Esophagus squamous epithelium (tissue), 5 donors: ENCODE measurements around the gene MCM3AP. TPM values are rescaled to one million over a fixed set of nuclear protein-coding genes. Genes with fewer than 3 reads are reported as not detected.

Experiments used
- DNase-seq: peaks from one replicate; lab custom pipeline; 2025; lab: John Stamatoyannopoulos, UW
- H3K27ac ChIP-seq, 4 donors: fragments of 200-600 bp; sonication (generic); one replicate each; pipeline ENCODE4 v1.5.1; 2016 to 2019; ENCODE audit warnings: mild to moderate bottlenecking in 1 of 4
- H3K27me3 ChIP-seq, 4 donors: fragments of 200-600 bp; sonication (generic); 1 replicate in 3 of 4; 2 replicates in 1 of 4; pipeline versions ENCODE4 v1.5.1 to v1.6.0; 2017 to 2021; ENCODE audit warnings: antibody characterized with exemption in 1 of 4
- H3K36me3 ChIP-seq, 3 donors: fragments of 200-600 bp; sonication (generic); one replicate each; pipeline ENCODE4 v1.5.1; 2016 to 2019
- H3K4me1 ChIP-seq, 3 donors: fragments of 200-600 bp; sonication (generic); one replicate each; pipeline ENCODE4 v1.5.1; 2017 to 2019
- H3K4me3 ChIP-seq, 4 donors: fragments of 200-600 bp; sonication (generic); 1 replicate in 3 of 4; 2 replicates in 1 of 4; pipeline ENCODE4 v1.5.1; 2016 to 2019; ENCODE audit warnings: mild to moderate bottlenecking in 2 of 4, moderate library complexity in 1 of 4
- H3K9me3 ChIP-seq, 3 donors: fragments of 200-600 bp; sonication (generic); one replicate each; pipeline ENCODE4 v1.5.1; 2016 to 2019
- POLR2A ChIP-seq, 4 donors: fragments of 450-650 bp; IDR thresholded peaks; one replicate each; pipeline ENCODE4 v1.6.1; 2017; ENCODE audit warnings: antibody characterized with exemption in 4 of 4, mild to moderate bottlenecking in 4 of 4, moderate library complexity in 3 of 4
- WGBS, 2 donors: methylation state at CpG; one replicate each; pipeline ENCODE4 v1.1.5; 2018; 5-methylcytosine and 5-hydroxymethylcytosine counted together
- intact Hi-C: fragments of 100-400 bp; cut with DNase I; formaldehyde crosslinking; loops from one replicate; pipeline ENCODE4 v1.15.0; 2022
- total RNA-seq, 4 donors: library from RNA; depleted of rRNA; stranded (reverse); fragments of >200 nt; gene quantifications; one replicate each; pipeline ENCODE4 v1.1.0, GENCODE V29; 2016
- TF ChIP-seq, protein P1 (sequence below), 6 experiments: fragments of 450-650 bp in 4 of 6; fragments of 200-600 bp in 2 of 6; sonication (generic) in 2 of 6; IDR thresholded peaks; one replicate each; pipeline ENCODE4 v1.5.1; 2016 to 2019; ENCODE audit warnings: antibody characterized with exemption in 6 of 6, mild to moderate bottlenecking in 4 of 6, moderate library complexity in 4 of 6
- donor health status: DM: yes; HTN: yes; CAD: no.

MCM3AP gene
- total RNA-seq, 4 donors from 2014 or later, result 31.3 to 72.7 (median 63.2) TPM

DNA sequence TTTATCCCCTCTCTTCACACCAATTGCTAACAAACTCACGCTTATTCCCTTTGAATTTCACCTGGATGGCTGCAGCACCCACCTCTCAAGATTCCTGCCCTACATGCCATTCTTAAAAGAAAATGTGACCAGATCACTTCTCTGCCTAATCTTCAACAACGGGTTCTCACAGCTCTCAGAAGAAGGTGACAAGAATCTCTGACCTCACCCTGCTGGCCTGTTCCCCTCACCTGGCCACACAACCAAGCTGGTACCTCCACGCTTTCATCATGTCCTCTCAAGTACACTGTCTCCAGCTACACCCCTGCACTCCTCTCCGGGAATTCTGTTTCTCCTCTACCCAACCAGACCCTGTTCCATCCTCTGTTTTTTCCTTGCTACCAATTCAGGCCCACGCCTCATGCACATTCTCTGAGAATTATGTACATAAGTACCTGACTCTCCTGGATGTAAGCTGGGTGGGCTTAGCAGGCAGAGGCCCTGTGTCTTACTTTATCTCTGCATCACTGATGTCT lies 50.9 kb downstream of the MCM3AP start:
- 32 to 70% methylated on average over 4 to 5 of the region's 5 CpGs for WGBS, 2 donors
- intact Hi-C loops, result loop anchor here (5.0 kb wide), 1 partner anchor 48 kb away; no protein-coding TSS in a partner anchor
- TF ChIP-seq, protein P1, sequence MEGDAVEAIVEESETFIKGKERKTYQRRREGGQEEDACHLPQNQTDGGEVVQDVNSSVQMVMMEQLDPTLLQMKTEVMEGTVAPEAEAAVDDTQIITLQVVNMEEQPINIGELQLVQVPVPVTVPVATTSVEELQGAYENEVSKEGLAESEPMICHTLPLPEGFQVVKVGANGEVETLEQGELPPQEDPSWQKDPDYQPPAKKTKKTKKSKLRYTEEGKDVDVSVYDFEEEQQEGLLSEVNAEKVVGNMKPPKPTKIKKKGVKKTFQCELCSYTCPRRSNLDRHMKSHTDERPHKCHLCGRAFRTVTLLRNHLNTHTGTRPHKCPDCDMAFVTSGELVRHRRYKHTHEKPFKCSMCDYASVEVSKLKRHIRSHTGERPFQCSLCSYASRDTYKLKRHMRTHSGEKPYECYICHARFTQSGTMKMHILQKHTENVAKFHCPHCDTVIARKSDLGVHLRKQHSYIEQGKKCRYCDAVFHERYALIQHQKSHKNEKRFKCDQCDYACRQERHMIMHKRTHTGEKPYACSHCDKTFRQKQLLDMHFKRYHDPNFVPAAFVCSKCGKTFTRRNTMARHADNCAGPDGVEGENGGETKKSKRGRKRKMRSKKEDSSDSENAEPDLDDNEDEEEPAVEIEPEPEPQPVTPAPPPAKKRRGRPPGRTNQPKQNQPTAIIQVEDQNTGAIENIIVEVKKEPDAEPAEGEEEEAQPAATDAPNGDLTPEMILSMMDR (IDR thresholded peaks at IDR 0.05), result no peak
- TF ChIP-seq POLR2A (IDR thresholded peaks at IDR 0.05), result no peak
- no peak overlapping the region for H3K4me3 ChIP-seq
- peaks cover 3 to 10% (median 4%) of the 10 kb centered on the region in 3 donors for H3K4me1 ChIP-seq
- peaks cover 0 to 67% (median 3%) of the 10 kb centered on the region in 3 donors for H3K36me3 ChIP-seq
- no peak for DNase-seq
- H3K27ac ChIP-seq, result no peak overlapping the region
- H3K9me3 ChIP-seq, result no peaks in the 10 kb centered on the region
- H3K27me3 ChIP-seq, result no peaks in the 10 kb centered on the region

DNA sequence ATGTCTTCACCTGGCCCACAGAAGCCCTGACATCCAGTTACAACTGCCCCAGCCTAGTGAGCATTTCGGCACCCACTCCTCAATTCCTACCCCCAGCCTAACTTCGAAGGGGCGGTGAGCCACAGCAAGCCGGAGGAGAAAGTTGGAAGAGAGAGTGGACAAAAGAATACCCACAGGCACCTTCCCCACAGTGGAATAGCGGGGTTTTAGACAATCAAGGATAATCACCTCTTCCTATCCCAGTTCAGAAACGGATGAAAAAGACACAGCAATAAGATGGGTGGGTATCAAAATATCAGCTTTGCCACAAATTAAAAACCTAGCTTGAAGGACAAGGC lies 55.5 kb downstream of the MCM3AP start:
- TF ChIP-seq, protein P1 (IDR thresholded peaks at IDR 0.05), result no peak
- no peak for TF ChIP-seq POLR2A (IDR thresholded peaks at IDR 0.05)
- H3K4me3 ChIP-seq, result peak overlapping the region; percentile 67 to 98 (median 75)

DNA sequence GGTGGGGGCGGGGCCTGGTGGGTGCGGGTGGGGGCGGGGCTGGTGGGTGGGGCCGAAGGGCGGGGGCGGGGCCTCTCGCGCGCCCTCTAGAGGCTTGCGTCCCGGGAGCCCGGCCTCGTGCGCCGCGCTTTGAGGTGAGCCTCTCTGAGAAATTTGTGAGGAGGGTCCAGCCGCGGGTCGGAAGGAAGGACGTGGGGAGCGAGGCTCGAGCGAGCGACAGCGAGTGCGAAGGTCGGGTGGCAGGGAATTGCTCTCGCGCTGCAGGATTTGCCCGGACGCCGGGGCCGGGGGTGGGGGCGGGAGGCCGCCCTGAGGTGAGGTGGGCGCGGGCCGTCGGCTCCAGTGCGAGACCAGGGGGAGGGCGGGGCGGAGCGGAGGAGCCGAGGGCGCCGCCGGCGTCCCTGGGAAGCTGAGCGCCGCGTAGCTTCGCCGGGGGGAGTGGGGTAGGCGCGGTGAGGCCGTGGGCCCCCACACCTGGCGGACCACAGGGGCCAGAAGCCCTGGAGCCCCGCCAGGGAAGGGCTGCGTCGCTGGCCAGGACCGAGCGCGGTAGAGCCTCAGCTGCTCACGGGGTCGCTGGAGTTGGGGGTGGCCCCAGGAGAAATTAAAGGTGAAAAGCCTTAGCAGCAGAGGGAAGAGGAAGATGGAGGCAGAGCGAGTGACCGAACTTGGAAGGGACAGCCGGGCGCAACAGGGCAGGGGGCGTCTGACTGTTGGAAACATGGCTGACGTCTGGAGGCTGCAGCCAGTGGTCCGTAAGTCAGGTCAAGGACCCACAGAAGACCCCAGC lies 56.1 kb downstream of the MCM3AP start:
- peaks cover 20 to 53% (median 28%) of the 10 kb centered on the region in 3 donors for H3K4me1 ChIP-seq
- H3K27me3 ChIP-seq, result no peaks in the 10 kb centered on the region
- no peaks in the 10 kb centered on the region for H3K9me3 ChIP-seq
- peak overlapping the region; percentile 67 to 98 (median 75) for H3K4me3 ChIP-seq
- TF ChIP-seq POLR2A (IDR thresholded peaks at IDR 0.05), result no peak
- TF ChIP-seq, protein P1 (IDR thresholded peaks at IDR 0.05), result peak; percentile 20 to 63 (median 58)
- WGBS, 2 donors, result 12 to 18% methylated on average over 6 to 15 of the region's 72 CpGs
- no peak for DNase-seq
- H3K36me3 ChIP-seq, result peaks cover 0 to 34% (median 0%) of the 10 kb centered on the region in 3 donors
- peak overlapping the region; percentile 83 to 96 (median 90) for H3K27ac ChIP-seq
- intact Hi-C loops, result loop anchor here (10.0 kb wide), 1 partner anchor 95 kb away; the partner anchor contains the start of genes C21orf58 and PCNT

More for the DNA sequence above, 55.5 kb downstream of the MCM3AP start:
- Histone ChIP-seq H3K9me3 (no peaks in the 10 kb centered on the region), H3K27me3 (no peaks in the 10 kb centered on the region), H3K36me3 (peaks cover 0 to 34% (median 3%) of the 10 kb centered on the region in 3 donors), H3K27ac (peak overlapping the region; percentile 83 to 96 (median 90)), H3K4me1 (peaks cover 20 to 47% (median 28%) of the 10 kb centered on the region in 3 donors)
- 84 to 90% methylated on average over 3 to 6 of the region's 6 CpGs for WGBS, 2 donors
- intact Hi-C loops, result loop anchor here (5.0 to 10.0 kb wide), 2 partner anchors 52 to 95 kb away; partner anchors contain the start of genes C21orf58 and PCNT
- DNase-seq, result no peak

DNA sequence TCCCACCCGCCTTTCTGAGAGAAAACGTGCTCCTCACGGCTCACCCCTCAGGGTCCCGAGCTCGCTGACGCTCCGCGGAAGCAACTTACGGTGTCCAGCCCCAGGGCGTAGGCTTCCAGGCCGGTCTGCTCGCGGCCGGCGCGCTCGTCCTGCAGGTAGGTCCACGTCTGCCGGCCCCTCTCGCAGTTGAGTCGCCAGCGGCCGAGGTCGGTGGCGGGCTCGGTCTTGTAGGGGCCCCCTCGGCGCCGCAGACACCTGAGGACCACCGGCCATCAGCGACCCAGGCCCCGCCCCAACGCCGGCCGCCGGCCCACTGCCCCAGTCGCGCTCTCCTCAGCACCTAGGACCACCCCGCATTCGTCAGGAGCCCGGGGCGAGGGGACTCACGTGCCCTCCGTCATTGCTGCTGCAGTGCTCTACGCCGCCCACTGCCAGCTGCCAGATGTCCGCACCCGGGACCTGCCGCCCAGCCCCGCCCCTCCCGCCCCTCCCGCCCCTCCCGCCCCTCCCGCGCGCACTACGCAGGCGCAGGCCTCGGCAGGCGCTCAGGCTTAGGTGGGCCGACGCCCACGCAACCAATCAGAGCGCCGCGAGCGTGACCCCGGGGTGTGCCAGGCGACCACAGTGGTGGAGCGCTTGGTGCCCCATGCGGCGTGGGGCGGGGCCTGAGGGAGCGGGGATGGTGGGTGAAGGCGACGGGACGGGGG lies 56.9 kb downstream of the MCM3AP start, which contains the start of gene LSS:
Gene LSS, minus strand, starts transcription at position 430 of the 707 bp plus-strand sequence. Its CDS starts 29 bp downstream, at position 401.
- TF ChIP-seq, protein P1 (IDR thresholded peaks at IDR 0.05), result no peak
- peak in 2 of 4 donors; percentile 52 to 85 for TF ChIP-seq POLR2A (IDR thresholded peaks at IDR 0.05)
- Histone ChIP-seq H3K9me3 (no peaks in the 10 kb centered on the region), H3K27ac (peak within 1 kb of the TSS; percentile 83 to 96 (median 94)), H3K36me3 (peaks cover 0 to 29% (median 0%) of the 10 kb centered on the region in 3 donors), H3K4me3 (peak within 1 kb of the TSS; percentile 67 to 98 (median 75)), H3K27me3 (no peaks in the 10 kb centered on the region), H3K4me1 (peaks cover 20 to 54% (median 28%) of the 10 kb centered on the region in 3 donors)
- WGBS, 2 donors, result 0 to 1% methylated on average over 3 to 19 of the region's 77 CpGs
- peak; percentile 92 for DNase-seq
- intact Hi-C loops, result loop anchor here (10.0 kb wide), 1 partner anchor 96 kb away; the partner anchor contains the start of genes C21orf58 and PCNT
